NT2/D1 (cell line): ENCODE measurements around the gene KCNQ1OT1.

Experiments used
- DNase-seq: peaks from one replicate; pipeline ENCODE4 v3.0.0-alpha.2; 2011; ENCODE audit warnings: low read depth, low spot score
- H3K27me3 ChIP-seq: 2 replicates; pipeline ENCODE4 v1.6.0; 2011; ENCODE audit warnings: mild to moderate bottlenecking; ENCODE audit not compliant: insufficient read length, insufficient read depth
- H3K36me3 ChIP-seq: 2 replicates; pipeline ENCODE4 v1.6.1; 2011; ENCODE audit warnings: mild to moderate bottlenecking, low read length, mixed read lengths; ENCODE audit not compliant: insufficient read depth, insufficient read length
- H3K4me1 ChIP-seq: 2 replicates; pipeline ENCODE4 v1.5.1; 2011; ENCODE audit not compliant: insufficient read depth, insufficient read length
- H3K4me3 ChIP-seq: 2 replicates; pipeline ENCODE4 v1.5.1; 2011; ENCODE audit warnings: low read depth; ENCODE audit not compliant: insufficient read length
- H3K9ac ChIP-seq: 2 replicates; pipeline ENCODE4 v1.6.0; 2011; ENCODE audit warnings: low read depth; ENCODE audit not compliant: insufficient read length
- H3K9me3 ChIP-seq: 2 replicates; pipeline ENCODE4 v1.5.1; 2011; ENCODE audit warnings: mild to moderate bottlenecking, low read length; ENCODE audit not compliant: insufficient read depth
- SUZ12 ChIP-seq: IDR thresholded peaks from 2 replicates; pipeline ENCODE4 v1.6.1; 2011; ENCODE audit not compliant: insufficient read length, insufficient read depth; ENCODE audit errors: extremely low read depth
- YY1 ChIP-seq: IDR thresholded peaks from 2 replicates; pipeline ENCODE4 v1.6.1; 2011; ENCODE audit not compliant: insufficient read length, insufficient read depth
- ZNF274 ChIP-seq: IDR thresholded peaks from 2 replicates; pipeline ENCODE4 v1.6.1; 2011; ENCODE audit warnings: mild to moderate bottlenecking, low read depth, low read length

The KCNQ1OT1 gene

DNA sequence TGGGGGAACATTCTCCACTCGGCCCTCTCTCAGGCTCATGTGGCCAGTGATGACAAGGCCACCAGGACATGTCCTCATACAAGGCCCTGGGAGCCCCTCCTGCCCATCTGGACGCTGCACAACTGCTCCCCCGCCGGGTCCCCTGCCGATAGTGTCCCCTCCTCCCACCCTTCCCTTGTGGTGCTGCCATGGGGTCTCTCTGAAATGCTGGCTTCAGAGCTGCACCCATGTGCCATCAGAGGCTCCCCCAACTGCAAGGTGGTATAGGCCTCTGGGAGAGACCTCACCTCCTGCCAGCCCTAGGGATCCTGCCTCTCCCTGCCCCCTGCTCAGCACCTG lies 113.0 kb downstream of the KCNQ1OT1 start:
- TF ChIP-seq YY1, result no peak
- no peak for TF ChIP-seq ZNF274
- no peak for TF ChIP-seq SUZ12
- Histone ChIP-seq H3K9ac (no peak overlapping the region), H3K9me3 (no peaks in the 10 kb centered on the region), H3K4me3 (no peak overlapping the region), H3K27me3 (peaks cover 98% of the 10 kb centered on the region), H3K4me1 (peaks cover 8% of the 10 kb centered on the region), H3K36me3 (no peaks in the 10 kb centered on the region)
- no peak for DNase-seq

DNA sequence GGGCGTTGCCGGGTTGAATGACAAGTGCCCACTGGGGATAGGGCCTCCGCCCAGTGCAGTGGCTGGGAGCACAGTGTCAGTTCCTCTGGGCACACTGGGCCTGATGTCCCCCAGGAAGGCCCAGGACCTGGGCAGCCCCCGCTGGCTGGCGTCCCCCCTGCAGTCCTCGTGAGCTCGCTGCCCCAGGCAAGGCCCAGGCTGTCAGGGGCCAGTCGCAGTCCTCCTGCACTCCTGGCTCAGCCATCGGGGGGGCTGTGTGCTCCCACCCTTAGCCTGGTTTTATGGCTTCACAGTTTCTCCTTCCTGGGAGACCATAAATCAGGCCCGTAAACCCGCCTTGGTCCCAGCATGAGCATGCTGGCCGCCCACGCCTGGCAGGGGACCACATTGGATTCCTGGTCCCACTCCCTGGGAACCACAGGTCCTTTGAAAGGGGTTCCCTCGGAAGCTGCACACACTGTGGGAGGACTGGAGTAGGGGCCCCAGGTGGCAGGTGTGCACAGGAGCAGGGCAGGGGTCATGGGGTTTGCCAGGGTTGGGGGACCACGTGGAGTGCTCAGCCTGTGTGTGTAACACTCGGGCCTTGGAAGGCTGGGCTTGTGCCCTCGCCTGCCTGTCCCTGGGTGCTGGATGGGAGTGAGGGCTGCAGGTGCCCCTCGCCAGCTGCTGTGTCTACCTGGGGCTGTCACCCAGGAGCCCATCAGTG lies 113.6 kb downstream of the KCNQ1OT1 start:
- Histone ChIP-seq H3K36me3 (no peaks in the 10 kb centered on the region), H3K27me3 (peaks cover 98% of the 10 kb centered on the region), H3K4me3 (no peak overlapping the region), H3K9me3 (no peaks in the 10 kb centered on the region), H3K4me1 (peaks cover 8% of the 10 kb centered on the region), H3K9ac (no peak overlapping the region)
- DNase-seq, result no peak
- TF ChIP-seq SUZ12, result no peak

DNA sequence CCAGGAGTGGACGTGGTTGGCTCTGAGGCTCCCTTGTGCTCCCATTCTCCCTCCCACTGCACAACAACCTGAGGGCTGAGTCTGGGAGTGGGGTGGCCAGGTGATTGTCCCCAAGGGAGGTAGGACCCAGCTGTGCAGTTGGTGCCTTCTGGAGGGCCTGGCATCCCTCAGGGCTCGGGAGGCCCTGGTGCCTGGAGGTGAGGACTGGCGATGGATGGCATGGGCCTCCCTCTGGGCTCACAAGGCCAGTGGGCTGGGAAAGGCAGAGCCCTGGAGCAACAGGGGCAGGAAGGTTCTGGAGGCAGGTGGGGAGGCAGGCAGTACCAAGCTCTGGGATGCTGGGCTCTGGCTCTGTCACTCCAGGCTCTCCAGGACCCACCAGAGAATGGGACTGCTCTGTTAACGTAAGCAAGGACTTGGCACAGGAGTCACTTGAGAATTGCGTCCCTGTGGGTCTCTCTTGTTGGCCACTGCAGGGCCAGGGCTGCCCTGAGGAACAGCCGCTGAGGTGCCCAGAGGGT lies 114.2 kb downstream of the KCNQ1OT1 start:
- no peak for TF ChIP-seq SUZ12
- TF ChIP-seq ZNF274, result no peak
- no peak for TF ChIP-seq YY1
- DNase-seq, result no peak
- Histone ChIP-seq H3K36me3 (no peaks in the 10 kb centered on the region), H3K9me3 (no peaks in the 10 kb centered on the region), H3K9ac (no peak overlapping the region), H3K4me3 (no peak overlapping the region), H3K27me3 (peaks cover 97% of the 10 kb centered on the region), H3K4me1 (peaks cover 10% of the 10 kb centered on the region)

DNA sequence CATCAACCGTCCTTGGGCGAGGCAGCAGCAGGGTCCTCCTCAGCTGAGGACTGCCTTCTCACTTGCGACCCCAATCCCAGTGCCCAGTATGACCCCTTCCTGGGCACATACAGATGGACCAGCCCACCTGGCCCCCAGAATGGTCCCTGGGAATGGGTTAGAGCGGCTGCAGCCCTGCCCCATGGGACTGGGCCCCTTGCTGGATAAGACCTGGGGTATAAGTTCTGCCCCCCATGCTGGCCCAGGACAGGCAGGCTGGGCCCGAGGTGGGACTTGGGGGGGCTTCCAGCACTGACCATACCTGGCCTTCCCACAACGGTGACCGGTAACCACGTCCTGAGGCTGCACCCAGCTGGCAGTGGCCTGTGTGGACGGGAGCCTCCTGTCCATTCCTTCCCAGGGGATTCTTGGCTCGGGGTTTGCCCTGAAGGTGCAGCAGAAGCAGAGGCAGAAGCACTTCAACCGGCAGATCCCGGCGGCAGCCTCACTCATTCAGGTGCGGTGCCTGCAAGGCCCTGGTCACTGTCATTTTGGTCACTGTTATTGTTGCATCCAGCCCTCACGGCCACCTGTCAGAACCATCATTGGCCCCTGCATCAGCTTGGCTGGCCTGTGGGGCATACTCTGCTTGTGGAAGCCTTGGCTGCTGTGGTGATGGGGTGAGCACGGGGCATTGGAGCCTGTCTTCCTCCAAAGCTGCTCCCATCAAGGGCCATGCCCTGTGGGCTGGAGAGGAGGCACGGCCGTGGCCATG lies 114.8 kb downstream of the KCNQ1OT1 start:
- Histone ChIP-seq H3K36me3 (no peaks in the 10 kb centered on the region), H3K4me1 (peaks cover 13% of the 10 kb centered on the region), H3K4me3 (no peak overlapping the region), H3K9me3 (no peaks in the 10 kb centered on the region), H3K9ac (no peak overlapping the region), H3K27me3 (peaks cover 94% of the 10 kb centered on the region)
- DNase-seq, result no peak
- no peak for TF ChIP-seq SUZ12
- TF ChIP-seq ZNF274, result no peak
- TF ChIP-seq YY1, result no peak

DNA sequence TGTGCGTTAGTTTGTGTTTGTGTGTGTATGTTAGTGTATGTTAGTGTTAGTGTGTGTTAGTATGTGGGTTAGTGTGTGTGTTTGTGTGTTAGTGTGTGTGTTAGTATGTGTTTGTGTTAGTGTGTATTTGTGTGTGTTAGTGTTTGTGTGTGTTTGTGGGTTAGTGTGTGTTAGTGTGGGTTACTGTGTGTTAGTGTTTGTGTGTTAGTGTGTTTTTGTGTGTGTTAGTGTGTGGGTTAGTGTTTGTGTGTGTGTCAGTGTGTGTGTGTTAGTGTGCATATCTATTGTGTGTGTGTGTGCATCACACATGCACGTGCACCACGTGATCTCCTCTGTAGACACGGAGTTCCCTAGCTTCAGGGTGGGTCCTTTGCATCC lies 115.4 kb downstream of the KCNQ1OT1 start:
- Histone ChIP-seq H3K27me3 (peaks cover 89% of the 10 kb centered on the region), H3K36me3 (no peaks in the 10 kb centered on the region), H3K9me3 (no peaks in the 10 kb centered on the region), H3K4me1 (peaks cover 14% of the 10 kb centered on the region), H3K4me3 (no peak overlapping the region), H3K9ac (no peak overlapping the region)
- TF ChIP-seq YY1, result no peak
- no peak for TF ChIP-seq SUZ12
- no peak for TF ChIP-seq ZNF274
- DNase-seq, result no peak

DNA sequence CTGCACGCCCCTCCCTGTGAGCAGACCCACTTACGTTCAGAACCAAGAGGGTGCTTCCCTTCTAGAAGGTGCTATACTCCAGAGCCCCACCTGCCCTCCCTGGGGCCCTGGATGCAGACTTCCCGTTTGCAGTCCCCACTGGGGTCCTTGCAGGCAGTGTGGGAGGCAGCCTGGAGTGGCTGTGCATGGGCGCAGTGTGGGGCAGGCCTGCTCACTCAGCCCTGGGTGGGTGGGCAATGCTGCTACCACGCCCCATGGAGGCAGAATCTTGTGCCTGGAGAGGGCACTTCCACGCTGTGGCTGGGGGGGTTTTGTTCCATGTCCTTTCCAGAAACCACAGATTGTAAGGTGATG lies 116.2 kb downstream of the KCNQ1OT1 start:
- Histone ChIP-seq H3K27me3 (peaks cover 83% of the 10 kb centered on the region), H3K9me3 (no peaks in the 10 kb centered on the region), H3K36me3 (no peaks in the 10 kb centered on the region), H3K4me3 (no peak overlapping the region), H3K9ac (no peak overlapping the region), H3K4me1 (peaks cover 15% of the 10 kb centered on the region)
- TF ChIP-seq YY1 (no peak), ZNF274 (no peak), SUZ12 (no peak)
- no peak for DNase-seq

DNA sequence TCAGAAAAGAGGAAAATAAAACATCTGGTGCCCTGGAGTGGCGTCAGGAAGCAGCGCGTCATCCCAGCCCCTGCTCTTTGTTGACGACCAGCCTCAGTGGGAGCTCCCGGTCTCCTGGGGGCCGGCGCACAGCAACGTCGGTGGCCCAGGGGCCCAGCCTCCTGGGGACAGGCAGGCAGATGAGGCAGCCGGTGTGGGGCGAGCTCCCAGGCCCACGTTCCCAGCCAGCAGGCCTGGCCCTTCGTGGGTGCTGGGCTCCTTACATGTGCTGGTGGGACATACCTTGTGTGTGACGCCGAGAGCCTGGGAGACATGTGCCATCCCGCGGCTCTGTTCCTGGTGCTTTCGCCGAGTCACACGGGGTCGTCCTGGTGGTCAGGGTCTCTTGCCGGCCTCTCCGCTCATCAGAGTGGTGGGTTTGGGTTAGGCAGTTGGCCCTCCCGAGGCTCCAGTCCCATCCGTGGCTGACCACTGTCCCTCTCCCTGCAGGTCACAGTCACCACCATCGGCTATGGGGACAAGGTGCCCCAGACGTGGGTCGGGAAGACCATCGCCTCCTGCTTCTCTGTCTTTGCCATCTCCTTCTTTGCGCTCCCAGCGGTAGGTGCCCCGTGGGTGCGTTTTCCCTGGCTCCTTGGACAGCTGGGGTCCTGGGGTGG lies 116.7 kb downstream of the KCNQ1OT1 start:
- no peaks in the 10 kb centered on the region for H3K36me3 ChIP-seq
- H3K4me3 ChIP-seq, result no peak overlapping the region
- H3K27me3 ChIP-seq, result peaks cover 83% of the 10 kb centered on the region
- DNase-seq, result no peak
- H3K9me3 ChIP-seq, result no peaks in the 10 kb centered on the region
- TF ChIP-seq ZNF274 (no peak), SUZ12 (no peak), YY1 (no peak)
- H3K4me1 ChIP-seq, result peaks cover 20% of the 10 kb centered on the region
- no peak overlapping the region for H3K9ac ChIP-seq
